Esophagus muscularis mucosa (tissue), 4 donors: ENCODE data around the gene TENM3.

ENCODE experiments used
- EP300 ChIP-seq: sonication (generic); formaldehyde crosslinking; IDR thresholded peaks from one replicate; pipeline ENCODE4 v1.6.1; 2017; ENCODE audit warnings: antibody characterized with exemption
- POLR2A ChIP-seq: fragments of 450-650 bp; IDR thresholded peaks from one replicate; pipeline ENCODE4 v1.6.1; 2017; ENCODE audit warnings: antibody characterized with exemption, moderate library complexity, mild to moderate bottlenecking, low read depth
- TF ChIP-seq, protein P1 (sequence below), 3 experiments: fragments of 200-600 bp in 2 of 3; fragments of 450-650 bp in 1 of 3; sonication (generic) in 2 of 3; IDR thresholded peaks; one replicate each; pipeline ENCODE4 v1.5.1; 2017 to 2019; ENCODE audit warnings: antibody characterized with exemption in 3 of 3, mild to moderate bottlenecking in 2 of 3, moderate library complexity in 1 of 3

DNA sequence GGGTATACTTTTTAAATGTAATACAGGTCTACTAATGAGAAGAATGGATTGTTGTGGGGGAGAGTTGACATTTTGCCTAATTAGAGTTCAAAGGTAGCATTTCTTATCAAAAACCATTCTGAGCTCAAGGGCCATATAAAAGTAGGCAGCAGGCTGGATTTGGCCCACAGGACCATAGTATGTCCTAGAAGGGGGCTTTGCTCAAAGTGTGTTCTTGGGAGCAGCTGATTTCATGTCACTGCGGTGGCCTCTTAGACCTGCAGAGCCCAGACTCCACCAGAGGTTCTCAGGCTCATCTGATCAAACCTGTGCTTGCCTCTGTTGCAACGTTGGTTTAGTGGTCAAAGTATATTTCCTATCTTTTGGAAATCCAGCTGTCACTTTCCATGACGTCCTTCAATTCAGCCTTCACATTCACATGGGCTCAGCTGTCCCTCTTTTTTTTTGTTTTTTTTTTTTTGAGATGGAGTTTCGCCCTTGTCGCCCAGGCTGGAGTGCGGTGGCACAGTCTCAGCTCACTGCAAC lies 34.6 kb upstream of the TENM3 start:
- TF ChIP-seq EP300 (no peak), POLR2A (no peak)
- TF ChIP-seq, protein P1, sequence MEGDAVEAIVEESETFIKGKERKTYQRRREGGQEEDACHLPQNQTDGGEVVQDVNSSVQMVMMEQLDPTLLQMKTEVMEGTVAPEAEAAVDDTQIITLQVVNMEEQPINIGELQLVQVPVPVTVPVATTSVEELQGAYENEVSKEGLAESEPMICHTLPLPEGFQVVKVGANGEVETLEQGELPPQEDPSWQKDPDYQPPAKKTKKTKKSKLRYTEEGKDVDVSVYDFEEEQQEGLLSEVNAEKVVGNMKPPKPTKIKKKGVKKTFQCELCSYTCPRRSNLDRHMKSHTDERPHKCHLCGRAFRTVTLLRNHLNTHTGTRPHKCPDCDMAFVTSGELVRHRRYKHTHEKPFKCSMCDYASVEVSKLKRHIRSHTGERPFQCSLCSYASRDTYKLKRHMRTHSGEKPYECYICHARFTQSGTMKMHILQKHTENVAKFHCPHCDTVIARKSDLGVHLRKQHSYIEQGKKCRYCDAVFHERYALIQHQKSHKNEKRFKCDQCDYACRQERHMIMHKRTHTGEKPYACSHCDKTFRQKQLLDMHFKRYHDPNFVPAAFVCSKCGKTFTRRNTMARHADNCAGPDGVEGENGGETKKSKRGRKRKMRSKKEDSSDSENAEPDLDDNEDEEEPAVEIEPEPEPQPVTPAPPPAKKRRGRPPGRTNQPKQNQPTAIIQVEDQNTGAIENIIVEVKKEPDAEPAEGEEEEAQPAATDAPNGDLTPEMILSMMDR (IDR thresholded peaks at IDR 0.05): no peak
